ENCODE data around the gene PCYT1A.

The PCYT1A gene

GRCh38 chr3:196236223-196236622, 51.3 kb downstream of the PCYT1A start:
- DNase-seq (ENCODE audit: low spot score), result no peak

- no peak for DNase-seq (ENCODE audit: low spot score)
Measured at GRCh38 chr3:196235452-196236122, 51.9 kb downstream of the PCYT1A start.

DNA sequence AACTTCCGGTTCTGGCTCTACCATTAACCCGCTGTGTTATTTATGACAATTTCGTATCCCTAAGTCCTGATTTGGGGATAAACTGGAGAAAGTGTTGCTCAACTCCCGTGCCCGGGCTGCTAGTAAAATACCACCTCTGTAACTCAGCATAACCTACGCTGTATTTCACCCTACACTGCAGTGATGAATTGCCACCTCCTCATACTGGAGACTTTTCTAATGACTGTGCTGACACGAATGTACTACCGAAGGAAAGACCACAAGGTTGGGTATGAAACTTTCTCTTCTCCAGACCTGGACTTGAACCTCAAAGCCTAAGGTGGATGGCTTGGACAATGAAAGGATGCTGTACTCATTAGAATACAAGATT, 54.7 kb downstream of the PCYT1A start:
- DNase-seq (ENCODE audit: low spot score), result no peak

DNA sequence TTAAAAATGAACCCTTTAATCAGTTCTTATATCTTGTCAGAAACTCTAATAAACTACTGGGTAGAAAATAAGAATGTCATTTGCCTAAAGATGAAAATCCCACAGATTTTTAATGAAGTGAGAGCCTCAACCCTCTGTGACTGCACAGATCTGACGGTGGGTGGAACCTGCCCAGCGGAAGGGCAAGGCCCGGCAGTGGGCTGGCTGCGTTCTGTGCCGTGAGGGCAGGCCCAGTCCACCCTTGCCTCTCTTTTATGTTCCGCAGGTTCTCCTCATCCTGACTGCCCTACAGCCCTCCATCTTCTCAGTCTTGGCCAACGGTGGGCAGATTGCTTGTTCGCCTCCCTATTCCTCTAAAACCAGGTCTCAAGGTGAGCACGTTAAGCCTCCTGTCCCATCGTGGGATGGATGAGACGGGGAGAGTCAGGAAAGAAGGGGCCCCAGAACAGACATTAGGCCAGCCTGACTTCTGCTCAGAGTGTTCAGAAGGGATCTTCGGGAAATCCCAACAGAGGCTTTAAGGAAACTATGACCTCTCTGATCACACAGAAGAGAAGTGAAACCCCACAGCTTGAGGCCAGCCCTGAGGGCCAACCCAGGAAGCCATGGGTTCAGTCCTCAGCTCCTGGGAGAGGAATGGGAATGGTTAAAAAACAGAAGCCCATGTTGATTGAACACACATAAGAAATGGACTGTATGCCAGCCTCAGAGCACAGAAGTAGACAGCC, 55.2 kb downstream of the PCYT1A start:
- DNase-seq (ENCODE audit: low spot score), result no peak

- no peak for DNase-seq (ENCODE audit: low spot score)
Measured at GRCh38 chr3:196227629-196228493, 59.7 kb downstream of the PCYT1A start.

- no peak for DNase-seq (ENCODE audit: low spot score)
Measured at GRCh38 chr3:196227121-196227561, 60.4 kb downstream of the PCYT1A start.

GRCh38 chr3:196225763-196226364, 61.7 kb downstream of the PCYT1A start:
- DNase-seq (ENCODE audit: low spot score), result no peak

DNA sequence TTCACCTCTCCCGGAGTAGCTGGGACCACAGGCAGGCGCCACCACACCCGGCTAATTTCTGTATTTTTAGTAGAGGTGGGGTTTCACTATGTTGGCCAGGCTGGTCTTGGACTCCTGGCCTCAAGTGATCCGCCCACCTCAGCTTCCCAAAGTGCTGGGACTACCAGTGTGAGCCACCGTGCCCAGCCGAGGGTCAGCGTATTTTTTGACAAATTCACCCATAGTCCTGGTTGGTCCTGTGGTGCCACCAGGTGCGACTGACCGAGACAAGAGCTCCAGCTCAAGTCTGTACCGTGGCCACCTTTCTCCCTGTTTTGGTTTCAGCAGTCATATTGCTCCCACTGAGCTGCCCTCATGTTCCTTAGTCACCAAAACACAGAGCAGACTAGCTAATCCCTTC, 62.4 kb downstream of the PCYT1A start:
- no peak for DNase-seq (ENCODE audit: low spot score)

DNA sequence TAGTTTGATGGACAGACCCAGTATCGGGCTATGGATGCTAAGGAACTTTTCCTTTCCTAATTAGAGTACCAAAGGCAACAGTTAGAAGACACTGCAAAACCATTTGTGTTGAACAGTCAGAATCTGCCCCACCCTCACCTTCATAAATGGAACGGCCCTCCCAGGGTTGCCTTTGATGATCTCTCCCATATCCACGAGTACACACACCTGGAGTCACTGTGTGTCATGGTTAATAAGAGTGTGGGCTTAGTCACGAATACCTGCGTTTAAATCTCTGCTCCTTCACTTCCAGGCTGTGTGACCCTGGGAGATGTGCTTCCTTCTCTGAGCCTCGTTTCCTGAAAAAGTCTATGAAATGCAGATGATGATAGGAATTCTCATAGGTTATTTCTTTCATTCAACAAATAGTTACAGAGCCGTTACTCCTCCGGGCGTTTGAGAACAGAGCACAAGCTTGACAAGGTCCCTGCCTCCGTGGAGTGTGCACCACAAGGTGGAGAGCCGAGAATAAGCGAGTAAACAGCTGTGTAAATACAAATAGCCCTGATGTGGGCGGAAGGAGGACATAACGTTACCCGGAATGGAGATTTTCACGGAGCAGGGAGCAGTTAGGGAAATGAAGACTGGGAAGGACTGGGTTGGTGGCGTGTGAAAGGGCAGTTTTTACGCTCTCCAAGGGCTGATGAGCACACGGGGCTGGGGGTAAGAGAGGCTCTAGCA, 64.5 kb downstream of the PCYT1A start:
- no peak for DNase-seq (ENCODE audit: low spot score)

DNA sequence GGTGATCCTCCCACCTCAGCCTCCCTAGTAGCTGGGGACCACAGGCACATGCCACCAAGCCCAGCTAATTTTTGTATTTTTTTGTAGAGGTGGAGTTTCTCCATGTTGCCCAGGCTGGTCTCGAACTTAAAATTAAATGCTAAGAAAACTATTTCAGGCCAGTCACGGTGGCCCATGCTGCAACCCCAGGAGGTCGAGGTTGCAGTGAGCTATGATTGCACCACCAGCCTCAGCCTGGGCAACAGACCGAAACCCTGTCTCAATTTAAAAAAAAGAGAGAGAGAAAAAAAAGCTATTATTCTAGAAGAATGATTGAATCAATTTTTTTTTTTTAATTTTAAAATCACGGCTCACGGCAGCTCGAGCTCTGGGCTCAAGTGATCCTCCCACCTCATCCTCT, 66.5 kb downstream of the PCYT1A start:
- DNase-seq (ENCODE audit: low spot score), result no peak

GRCh38 chr3:196220587-196220986, 66.9 kb downstream of the PCYT1A start:
- no peak for DNase-seq (ENCODE audit: low spot score)

- DNase-seq (ENCODE audit: low spot score), result no peak
Measured at GRCh38 chr3:196219970-196220311, 67.6 kb downstream of the PCYT1A start.

DNA sequence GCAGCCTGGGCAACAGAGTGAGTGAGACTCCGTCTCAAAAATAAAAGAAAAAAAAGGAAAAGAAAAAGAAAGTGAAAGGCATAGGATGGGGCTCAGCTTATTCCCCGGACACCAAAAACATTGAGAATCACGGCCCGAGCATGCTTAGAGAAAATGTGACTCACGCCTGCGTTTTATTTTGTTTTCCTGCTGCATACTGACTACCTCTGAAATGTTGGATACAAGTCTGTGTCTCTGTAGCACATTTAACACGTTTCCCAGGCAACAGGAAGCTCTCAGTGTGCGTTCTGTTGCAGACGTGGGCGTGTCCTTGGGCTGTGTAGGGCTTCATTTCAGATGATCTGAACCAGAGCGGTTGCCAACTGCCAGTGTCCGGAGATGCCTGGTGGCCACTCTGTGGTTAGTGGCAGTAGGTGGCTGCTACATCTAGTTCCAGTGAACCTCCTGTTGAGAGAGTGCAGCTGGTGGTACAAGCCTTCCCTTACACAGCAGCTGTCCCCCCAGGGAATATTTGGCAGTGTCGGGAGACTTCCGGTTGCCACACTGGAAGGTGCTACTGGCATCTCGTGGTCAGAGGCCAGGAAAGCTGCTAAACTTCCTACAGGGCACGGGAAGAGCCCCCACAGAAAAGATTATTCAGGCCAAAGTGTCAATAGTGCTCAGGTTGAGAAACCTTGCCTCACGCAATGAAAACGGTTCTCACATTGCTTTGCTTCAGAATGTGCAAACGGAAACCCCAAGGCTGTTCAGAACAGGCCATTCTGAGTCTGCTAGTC, 68.1 kb downstream of the PCYT1A start:
- DNase-seq (ENCODE audit: low spot score), result no peak

DNA sequence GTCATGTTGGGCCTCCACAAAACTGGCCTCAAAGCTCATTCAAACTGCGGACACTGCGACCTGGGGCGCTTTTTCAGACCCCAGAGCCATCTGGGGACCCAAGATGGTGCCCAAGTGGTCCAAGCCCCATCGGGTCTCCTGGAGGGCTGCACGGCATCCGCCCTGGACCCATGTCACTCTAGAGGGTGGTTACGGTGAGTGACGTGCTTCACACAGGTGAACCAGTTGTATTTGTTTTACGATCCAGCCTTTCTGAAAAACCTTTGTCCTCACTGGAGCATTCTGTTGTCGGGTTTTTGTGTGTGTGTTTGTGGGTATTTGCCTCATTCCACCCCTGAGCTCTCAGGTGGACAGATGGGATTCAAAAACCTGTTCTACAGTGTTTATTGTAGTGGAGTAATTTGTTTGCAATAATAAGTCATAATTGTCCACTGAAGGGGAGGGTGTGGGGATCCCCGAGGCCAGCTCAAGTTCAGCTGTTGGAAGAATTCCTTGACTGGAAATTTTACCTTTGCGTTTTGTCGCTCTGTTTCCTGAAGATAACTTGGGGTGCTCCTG, 69.3 kb downstream of the PCYT1A start:
- DNase-seq (ENCODE audit: low spot score), result no peak

DNA sequence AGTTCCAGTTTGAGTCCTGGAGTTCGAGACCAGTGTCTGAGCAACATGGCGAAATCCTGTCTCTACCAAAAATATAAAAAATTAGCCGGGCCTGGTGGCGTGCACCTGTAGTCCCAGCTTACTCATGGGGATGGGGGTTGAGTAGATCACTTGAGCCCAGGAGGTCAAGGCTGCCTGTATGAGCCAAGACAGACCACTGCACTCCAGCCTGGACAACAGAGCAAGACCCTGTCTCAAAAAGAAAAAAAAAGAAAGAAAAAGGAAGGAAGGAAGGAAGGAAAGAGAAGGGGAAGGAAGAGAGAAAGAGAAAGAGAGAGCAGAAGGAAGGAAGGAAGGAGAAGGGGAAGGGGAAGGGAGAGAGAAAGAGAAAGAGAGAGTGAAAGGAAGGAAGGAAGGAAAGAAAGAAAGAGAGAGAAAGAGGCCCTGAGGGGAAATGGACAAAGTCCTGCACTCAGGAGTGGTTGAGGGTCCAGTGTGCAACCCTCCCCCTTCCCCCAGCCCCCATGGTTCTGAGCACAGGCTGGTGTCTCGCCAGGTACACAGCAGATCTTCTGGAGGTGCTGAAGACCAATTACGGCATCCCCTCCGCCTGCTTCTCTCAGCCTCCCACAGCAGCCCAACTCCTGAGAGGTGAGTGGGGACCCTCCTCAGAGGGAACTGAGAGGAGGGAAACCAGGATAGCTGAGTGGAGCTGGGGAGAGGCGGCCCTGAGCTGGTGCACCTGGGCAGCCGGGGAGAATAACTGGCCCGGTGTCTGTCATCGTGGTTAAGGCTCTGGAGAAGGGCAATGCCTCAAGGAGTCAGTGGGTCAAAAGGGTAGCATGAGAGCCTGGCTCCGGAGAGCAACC, 70.0 kb downstream of the PCYT1A start:
- DNase-seq (ENCODE audit: low spot score), result no peak

GRCh38 chr3:196216681-196217211, 70.8 kb downstream of the PCYT1A start:
- no peak for DNase-seq (ENCODE audit: low spot score)

DNA sequence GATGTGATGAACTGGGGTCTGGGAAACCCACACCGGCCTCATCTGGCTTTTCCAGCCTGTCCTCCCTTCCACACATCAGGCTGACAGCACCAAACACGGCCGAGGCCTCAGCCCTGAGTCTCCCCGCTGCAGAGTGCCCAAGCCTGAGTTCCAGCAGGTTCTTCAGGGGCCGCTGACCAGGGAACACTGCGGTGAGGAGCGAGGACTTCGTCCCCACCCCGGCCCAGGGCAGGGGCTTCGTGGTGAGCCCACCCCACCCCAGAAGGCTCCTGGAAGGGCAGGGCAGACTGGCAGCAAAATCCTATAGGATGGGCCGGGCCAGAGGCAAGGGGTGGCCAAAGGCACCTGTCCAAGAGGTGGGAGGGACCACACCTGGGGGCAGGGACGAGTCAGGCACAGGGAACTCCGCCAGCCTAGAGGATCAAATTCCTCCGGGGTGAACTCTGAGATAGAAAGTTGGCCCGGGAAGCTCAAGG, 71.4 kb downstream of the PCYT1A start, which contains the start of gene SLC51A:
TSS of gene SLC51A (plus strand) at position 446 of the 476 bp plus-strand sequence. CDS start 179 bp downstream, outside the sequence.
- DNase-seq (ENCODE audit: low spot score), result no peak

DNA sequence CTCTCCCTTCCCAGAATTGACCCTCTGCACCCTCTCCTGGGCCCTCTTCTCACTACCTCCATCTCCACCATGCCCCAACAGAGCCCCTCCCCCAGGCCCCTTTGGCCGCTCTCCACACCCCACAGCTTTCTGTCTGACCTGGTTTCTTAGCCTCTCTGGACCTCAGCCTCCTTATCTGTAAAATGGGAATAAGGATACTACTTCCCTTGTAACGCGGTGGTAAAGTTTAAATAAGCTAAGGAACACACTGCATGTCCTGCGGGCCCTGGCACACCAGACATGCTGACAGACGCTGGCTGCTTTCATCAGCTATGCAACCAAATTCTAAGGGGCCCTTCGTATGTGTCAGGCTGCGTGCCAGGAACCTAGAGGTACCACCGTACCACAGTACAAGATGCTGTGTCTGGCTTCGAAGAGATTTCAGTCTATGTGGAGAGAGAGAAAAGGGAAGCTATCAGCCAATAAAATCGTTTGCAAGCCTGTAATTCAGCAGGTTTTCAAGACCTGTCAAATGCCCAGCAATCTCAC, 72.0 kb downstream of the PCYT1A start:
- DNase-seq (ENCODE audit: low spot score), result no peak

All from hematopoietic multipotent progenitor cell treated with erythropoietin and hydrocortisone succinate and interleukin-3 and kit ligand, for 17 days (in vitro differentiated cells).